LHCN-M2 (cell line): Measurements from ENCODE around the gene UNC80. TPM values are rescaled to one million over a fixed set of nuclear protein-coding genes. Genes with fewer than 3 reads are reported as not detected.
A peak's percentile ranks its signal among the peaks of the same experiment; 100 is the strongest.

Experiments
- DNase-seq: peaks from one replicate; pipeline ENCODE4 v3.0.0-alpha.2; 2012; ENCODE audit warnings: low read depth
- total RNA-seq: library from RNA; depleted of rRNA; stranded (reverse); fragments of >200 nt; gene quantifications from 2 replicates; pipeline ENCODE4 v1.2.3, GENCODE V29; 2014

The UNC80 gene
- total RNA-seq, 1 experiment from 2014 or later: not detected

DNA sequence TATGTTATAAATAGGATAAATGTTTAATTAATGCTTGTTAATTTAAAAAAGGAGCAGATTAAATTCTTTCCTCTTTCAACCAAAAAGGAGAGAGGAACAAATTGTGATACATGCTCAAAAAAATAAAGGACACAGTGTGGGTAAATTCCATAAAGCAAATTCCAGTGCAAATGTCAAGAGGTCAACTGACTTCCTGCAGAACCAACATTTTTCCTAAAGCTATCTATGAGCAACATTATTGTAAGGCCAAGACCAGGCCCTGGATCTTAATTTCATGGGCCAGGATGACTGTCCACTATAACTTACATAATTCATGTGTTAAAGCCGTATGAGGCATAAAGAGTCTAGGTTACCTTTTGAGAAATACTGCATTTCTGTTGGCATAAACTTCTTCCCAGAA, 136.9 kb downstream of the UNC80 start:
- no peak for DNase-seq

- DNase-seq: no peak
These were observed 139.9 kb downstream of the UNC80 start for GRCh38 chr2:209911486-209911885.

- no peak for DNase-seq
These were observed 142.2 kb downstream of the UNC80 start for GRCh38 chr2:209913786-209914345.

DNA sequence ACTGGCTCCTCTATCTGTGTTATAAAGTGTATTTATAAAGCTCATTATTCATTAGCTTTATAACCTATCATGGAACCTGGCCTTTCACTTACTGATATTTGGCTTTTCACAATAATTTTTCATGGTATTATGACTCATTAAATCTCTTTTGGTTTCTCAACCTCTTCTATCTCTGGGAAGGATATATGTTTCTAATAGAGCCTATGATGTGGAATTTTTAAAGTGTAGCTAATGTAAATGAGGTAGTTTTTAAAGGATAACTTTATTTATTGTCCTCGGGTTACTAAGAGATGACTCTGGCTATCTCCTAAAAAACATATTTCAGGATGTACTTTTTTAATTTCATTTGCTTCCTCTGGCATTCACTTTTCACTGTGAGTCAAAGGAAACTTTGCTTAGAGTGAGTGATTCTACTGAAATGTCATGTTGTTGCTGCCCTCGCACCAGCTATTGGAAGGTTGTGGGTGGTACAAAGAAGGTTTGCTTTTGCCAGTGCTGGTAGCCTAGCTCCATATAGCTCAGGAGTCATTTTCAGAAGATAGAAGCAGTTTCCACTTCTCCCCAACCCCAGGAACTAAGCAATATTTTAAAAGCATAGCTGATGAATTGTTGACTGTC, 145.6 kb downstream of the UNC80 start:
- DNase-seq: no peak

GRCh38 chr2:209918251-209918650, 146.6 kb downstream of the UNC80 start:
- DNase-seq: no peak

DNA sequence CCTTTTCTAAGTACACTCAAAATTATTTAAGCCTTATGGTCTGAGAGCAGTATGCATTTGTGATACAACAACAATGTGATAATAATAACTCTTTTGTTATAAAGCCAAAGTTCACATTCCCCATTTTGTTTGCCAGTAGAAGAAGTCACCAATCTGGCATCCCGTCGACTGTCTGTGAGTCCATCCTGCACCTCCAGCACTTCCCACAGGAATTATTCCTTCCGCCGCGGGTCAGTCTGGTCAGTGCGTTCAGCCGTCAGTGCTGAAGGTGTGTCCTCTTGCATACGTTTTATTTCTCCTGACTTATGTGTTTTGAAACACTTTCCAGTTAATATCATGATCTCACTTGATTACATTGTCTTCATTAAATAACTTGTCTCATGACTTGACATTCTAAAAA, 150.5 kb downstream of the UNC80 start:
- DNase-seq: no peak

DNA sequence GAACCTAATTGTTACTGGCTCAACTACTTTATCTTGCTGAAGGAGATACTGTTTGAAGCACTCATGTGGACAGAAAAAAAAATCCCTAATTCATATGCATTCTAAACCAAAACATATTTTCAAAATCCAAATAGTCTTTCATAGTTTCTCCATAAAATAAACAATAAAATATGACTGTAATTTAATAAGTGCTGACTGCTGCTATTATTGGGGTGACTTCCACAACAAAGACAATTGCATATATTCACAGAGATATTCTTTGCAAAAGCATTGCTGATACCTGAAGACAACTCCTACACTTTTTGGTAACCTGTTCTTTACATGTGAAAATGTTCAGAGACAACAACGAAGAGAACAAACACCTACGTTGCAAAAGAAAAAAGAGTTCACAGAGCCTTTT, 157.7 kb downstream of the UNC80 start:
- DNase-seq: no peak

- peak; percentile 48 for DNase-seq
These were observed 162.2 kb downstream of the UNC80 start for GRCh38 chr2:209933499-209934483.

GRCh38 chr2:209936106-209936666, 164.6 kb downstream of the UNC80 start:
- no peak for DNase-seq

GRCh38 chr2:209937893-209938292, 166.3 kb downstream of the UNC80 start:
- DNase-seq: no peak

DNA sequence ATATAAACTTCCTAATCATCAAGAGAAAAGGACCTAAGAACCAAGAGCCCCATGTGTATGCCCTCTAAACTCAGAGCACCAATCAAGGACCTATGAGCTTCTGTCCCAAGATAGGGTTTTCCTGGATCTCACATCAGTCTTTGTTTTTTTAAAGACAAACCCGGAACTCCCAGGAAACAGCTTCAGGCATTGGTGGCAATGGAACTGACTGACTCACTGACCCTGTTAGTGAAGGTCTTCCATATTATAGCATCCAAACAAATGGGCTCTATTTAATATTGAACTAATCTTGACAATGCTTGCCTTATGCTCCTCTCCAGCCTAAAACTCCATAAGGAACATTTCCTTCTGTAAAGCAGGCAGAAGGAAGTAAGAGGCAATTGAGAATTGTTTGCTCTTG, 167.3 kb downstream of the UNC80 start:
- DNase-seq: no peak

- DNase-seq: no peak
These were observed 169.3 kb downstream of the UNC80 start for GRCh38 chr2:209940936-209941335.

- DNase-seq: no peak
These were observed 170.8 kb downstream of the UNC80 start for GRCh38 chr2:209942426-209942825.

- DNase-seq: peak; percentile 20
These were observed 171.4 kb downstream of the UNC80 start for GRCh38 chr2:209942936-209943605.

DNA sequence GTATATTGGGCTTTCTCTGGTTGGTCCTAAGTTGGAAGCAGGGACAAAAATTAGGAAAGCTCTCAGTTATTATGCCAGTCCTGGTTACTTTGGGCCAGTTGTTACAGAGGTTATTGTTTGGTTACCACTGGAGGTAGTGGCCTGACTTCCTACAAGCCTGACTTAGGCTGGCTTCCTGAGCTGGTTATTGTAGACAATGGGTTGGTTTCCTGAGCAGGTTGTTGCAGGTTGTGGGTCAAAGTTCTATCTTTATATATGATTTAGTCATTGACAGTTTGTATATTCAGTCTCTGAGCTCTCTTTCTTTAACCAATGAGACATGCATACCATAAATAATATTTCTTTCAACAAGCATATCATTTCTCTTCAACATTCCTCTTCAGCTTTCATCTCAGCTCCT, 172.1 kb downstream of the UNC80 start:
- DNase-seq: no peak

GRCh38 chr2:209946539-209946938, 174.9 kb downstream of the UNC80 start:
- DNase-seq: no peak

DNA sequence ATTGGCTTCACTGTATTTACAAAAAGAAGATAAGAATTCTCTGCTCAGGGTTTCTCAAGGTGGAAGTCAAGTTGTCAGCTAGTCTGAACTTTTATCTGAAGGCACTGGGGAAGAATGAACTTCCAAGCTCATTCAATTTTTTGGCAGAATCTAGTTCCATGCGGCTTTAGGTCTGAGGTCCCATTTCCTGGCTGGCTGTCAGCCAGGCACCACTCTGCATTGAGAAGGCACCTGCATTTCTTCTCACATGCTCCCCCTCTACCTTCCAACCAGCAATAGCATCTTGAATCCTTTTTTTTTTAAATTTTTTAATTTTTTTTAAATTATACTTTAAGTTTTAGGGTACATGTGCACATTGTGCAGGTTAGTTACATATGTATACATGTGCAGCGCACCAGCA, 184.6 kb downstream of the UNC80 start:
- no peak for DNase-seq

- DNase-seq: no peak
These were observed 186.4 kb downstream of the UNC80 start for GRCh38 chr2:209958016-209958415.

- DNase-seq: no peak
These were observed 188.4 kb downstream of the UNC80 start for GRCh38 chr2:209960045-209960444.

GRCh38 chr2:209960676-209961630, 189.3 kb downstream of the UNC80 start:
- peak; percentile 38 for DNase-seq
